ENCODE measurements around the gene TFF3.
"Not testable (repeated sequence)": the region's sequence is repeated elsewhere in the genome, so short reads cannot be mapped to it uniquely, and the experiment has no call there.

The TFF3 gene

DNA sequence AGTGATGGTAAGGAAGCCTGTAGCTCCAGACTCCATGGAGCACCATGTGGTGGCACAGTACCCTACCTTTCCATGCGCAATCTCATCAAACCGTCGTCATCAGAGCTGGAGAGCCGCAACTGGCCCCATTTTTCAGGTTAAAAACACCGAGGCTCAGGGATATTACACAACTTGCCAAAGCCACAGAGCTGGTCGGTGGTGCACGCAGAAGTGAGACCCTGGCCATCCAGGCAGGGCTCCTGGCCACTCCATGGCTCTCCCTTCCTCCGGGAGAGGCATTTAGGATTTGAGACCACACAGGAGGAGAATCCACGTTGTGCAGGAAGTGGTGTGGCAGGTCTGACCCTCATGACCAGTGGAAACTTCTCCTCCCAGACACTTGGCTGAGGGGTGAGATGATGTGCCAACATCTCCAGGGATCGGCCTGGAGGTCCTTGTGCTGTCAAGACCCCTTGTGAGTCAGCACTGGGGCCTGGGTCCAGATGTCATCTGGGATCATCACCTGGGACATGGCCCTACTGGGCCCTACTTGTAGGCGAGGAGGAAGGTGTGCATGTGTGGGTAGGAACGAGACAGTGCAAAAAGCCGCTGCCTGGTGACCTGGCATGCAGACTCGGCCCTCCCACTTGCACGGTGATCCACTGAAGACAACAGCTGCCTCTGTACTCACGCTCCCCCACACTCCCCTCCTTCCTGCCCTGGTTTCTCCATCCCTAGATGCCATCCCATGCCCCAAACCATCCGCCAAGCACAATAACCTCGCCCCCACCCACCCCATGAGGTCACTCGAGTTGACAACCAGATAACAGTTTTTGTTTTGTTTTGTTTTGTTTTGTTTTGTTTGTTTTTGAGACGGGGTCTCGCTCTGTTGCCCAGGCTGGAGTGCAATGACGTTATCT is 10.4 kb downstream of the TFF3 start:
- FAIRE-seq: no peak
- no peak for DNase-seq (ENCODE audit: low spot score)

DNA sequence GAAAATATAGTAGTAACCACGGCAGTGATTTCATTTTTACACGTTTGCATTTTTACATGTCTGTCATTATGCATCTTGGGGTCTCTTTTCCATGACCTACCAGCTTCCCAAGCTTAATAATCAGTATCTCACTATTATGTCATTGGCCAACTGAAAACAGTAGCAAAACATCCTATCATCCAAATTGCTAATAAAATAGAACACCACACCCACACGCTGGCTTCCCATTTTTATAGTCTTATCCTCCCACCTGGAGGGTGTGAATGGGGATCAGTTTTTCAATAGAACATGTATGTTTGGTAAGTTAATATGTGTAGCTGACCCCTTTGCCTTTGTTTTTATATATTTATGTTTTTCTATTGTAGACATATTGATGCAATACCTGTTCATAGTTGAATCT is 11.8 kb downstream of the TFF3 start:
- FAIRE-seq (no peak), DNase-seq (ENCODE audit: low spot score) (no peak)

DNA sequence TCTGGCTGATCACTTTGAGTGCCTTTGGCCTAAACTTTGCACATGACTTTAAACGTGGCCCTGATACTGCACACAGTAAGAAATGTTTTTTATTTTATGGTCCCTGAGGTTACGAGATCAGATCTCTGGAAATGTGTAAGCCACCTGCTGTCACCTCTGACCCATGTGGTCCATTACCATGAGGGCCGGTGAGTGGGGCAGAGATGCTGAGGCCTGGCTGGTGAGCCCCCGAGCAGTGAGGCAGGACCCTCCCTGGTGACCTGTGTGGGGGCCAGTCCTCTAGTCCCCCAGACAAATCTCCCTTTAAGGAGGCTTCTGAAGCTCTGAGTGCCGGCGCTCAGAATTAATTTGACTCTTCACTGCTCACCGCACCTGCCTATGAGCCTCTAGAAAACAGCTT is 12.4 kb downstream of the TFF3 start:
- DNase-seq (ENCODE audit: low spot score) (no peak), FAIRE-seq (no peak)

DNA sequence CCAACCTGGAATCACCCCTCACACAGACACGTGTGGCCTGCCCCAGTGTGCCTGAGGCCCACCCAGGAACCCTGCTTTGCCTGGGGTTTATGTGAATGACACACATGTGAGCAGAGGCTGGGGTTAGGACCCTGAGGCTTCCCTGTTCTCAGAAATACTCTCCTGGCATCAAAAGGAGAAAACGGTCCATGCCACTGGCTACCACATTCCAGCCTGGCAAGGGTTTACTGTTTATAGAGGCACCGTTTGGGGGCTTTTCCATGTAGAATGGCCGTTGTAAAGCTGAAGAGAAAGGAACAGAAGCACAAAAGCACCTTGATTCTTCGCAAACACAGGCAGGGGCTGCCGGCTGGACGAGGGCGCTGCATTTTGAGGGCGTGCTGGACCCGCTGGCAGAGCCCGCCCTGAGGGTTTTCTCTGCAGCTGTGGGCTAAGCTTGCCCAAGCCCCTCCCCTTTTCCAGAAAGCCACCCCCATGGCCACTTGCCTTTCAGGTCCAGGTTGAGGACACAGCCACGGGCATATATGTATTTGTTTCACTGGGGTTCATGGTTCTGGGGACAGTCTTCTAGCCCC is 13.0 kb downstream of the TFF3 start:
- no peak for FAIRE-seq
- DNase-seq (ENCODE audit: low spot score): no peak

DNA sequence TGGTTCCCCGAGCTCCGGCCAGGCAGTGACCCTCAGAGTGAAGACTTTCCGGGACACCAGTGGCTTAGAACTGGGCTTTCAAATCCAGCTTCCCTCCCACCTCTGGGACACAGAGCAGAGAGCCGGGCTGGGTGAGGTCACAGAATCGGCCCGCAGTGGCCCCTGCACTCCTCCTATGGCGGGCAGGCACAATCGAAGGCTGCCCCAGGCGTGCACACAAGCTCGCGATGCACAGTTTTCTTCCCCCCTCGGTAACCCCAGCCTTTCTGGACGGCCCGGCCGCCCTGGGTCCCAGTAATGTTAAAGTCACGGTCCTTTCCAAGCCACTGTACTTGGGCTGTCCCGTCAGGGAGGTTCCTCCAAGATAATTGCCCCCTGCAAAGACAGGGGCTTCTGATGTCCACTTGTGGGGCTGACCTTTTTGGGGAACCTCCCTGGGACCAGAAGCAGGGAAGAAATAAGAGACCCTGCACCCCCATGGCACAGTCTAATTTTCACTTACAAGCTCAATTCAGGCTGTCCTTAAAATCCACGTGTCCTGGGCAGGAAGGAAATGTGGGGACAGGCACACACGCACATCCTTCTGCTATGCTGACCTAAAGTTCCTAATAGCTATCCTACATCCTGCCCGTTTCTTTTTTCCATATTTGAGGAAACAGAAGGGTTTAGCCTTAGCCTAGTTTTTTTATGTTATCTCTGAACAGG is 13.7 kb downstream of the TFF3 start:
- no peak for DNase-seq (ENCODE audit: low spot score)
- FAIRE-seq: no peak

DNA sequence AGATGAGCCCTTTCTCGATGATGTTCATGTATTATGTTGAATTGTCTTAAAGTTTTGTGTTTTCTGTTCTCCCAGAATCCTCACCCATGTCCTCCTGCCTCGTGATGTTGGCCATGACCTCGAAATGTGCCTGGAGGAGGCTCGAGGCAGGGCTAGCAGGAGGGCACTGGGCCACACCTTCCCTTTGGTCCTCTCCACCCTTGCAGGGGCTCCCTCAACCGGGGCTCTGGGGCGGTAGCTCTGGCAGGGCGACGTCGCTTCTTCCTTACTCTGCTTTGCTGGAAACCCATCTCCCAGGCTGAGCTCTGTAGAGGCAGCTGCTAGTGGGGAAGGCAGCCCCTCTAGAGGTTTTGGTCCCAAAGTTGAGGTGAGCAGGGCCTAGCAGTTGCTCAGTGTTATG is 14.3 kb downstream of the TFF3 start:
- no peak for DNase-seq (ENCODE audit: low spot score)
- no peak for FAIRE-seq

DNA sequence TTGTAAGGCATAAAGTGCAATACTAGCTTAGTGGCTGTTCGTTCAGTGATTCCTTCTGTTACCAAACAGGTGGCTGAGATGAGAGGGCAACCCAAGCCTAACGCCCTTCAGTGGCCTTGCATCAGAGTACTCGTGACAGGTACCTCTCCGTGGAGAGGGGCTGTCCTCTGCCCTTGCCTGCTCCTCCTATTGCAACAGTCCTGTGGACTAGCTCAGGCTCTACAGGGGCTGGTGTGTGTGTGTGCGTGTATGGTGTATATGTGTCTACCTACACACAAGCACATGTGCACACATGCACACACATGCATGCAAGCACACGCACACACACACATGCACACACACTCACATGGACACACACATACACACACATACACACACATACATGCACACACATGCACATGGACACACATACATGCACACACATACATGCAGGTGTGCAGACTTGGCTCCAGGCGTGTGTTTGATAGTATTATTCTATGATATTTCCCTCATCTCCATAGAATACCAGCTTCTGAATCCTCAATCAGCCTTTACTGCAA is 15.1 kb downstream of the TFF3 start:
- no peak for DNase-seq (ENCODE audit: low spot score)
- peak; percentile 80 for FAIRE-seq

DNA sequence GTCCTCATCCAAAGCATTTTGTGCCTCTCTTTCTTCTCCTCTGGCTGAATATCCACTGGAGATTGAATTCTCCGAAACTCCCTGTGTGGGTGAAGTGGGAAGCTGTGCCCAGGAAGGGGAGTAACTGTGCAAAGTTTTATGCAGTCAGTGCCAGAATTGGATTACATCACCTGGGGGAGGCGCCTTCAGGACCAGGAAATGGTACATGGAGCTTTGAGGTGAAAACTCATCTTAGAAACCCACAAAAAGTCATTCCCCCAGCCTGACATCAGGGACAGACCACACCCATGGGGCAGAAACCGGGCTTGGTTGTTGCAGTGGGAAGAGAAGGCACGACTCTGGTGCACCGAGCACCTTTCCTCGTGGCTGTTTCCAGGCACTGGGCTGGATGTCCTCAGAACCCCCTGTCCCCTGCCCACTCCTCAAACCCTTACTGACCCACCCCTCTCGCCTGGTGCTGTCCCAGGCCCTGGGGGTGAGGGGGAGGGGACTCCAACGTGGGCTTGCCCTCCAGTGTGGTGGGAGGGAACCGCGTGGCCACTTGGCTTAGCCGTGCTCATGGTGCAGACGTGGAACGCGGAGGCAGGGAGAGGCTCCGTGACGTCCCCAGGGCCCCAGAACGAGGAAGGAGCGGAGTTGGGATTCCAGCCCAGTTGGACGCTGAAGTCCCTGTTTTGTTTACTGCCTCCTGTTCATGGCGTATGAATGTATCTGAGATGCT is 15.7 kb downstream of the TFF3 start:
- DNase-seq (ENCODE audit: low spot score) (no peak), FAIRE-seq (no peak)

DNA sequence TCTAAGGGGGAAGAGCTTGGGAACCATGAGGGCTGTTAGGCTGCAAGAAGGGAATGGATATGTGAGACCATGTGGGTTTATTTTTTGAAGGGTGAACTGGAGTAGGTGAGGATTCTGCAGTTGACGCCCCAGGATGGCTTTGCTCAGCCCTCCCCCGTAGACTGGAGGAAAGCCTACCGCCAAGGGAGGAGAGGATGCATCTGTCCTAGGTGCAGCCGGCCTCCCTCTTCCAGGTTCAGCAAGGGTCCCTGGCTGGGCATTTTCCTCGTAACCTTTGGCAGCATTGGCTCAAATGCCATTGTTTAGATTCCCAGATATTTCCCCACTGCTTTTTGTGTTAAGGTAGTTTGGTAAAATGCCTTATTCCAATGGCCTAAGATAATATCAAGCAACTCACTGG is 16.6 kb downstream of the TFF3 start:
- FAIRE-seq (no peak), DNase-seq (ENCODE audit: low spot score) (no peak)

DNA sequence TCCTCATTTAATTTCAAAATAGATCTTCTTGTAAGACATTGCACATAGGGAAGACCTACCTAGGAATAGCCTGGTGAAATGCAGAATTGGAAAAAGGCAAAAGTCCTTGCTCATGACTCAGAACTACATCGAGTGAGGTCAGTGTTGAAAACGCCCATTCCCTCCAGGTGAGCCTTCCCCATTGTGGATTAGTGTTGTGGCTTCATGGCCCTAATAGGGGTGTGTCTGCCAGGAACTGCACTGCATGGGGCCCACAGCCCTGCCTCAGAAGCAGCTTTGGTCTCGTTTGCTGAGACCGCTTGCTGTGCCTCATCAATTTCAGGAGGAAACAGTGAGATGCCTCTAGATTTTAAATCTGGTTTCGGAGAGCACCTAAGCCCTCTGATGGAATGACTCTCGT is 17.0 kb downstream of the TFF3 start:
- FAIRE-seq: no peak
- DNase-seq (ENCODE audit: low spot score): no peak

DNA sequence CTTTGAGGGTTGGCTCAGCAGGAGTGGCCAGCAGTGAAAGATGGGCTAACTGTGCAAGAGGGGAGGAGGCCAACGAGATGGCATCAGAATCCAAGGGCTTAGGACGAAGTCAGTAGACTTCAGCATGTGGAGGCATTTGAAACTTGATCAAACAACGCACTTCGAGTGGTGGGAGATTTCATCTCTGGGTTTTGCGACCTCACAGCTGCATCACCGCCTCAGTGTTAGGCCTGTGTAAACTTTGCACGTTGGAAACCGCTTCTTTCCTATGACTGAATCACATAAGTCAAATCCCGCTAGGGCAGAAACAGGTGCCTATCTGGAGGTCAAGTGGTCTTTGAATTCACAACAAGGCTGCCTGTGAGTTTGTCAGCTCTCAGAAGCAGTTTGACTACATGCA is 17.8 kb downstream of the TFF3 start:
- DNase-seq (ENCODE audit: low spot score) (no peak), FAIRE-seq (no peak)

DNA sequence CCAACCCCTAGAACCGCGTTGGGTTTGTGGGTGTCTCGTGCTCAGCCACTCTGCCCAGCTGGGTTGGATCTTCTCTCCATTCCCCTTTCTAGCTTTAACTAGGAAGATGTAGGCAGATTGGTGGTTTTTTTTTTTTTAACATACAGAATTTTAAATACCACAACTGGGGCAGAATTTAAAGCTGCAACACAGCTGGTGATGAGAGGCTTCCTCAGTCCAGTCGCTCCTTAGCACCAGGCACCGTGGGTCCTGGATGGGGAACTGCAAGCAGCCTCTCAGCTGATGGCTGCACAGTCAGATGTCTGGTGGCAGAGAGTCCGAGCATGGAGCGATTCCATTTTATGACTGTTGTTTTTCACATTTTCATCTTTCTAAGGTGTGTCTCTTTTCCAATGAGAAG is 18.7 kb downstream of the TFF3 start:
- DNase-seq (ENCODE audit: low spot score) (no peak), FAIRE-seq (no peak)

DNA sequence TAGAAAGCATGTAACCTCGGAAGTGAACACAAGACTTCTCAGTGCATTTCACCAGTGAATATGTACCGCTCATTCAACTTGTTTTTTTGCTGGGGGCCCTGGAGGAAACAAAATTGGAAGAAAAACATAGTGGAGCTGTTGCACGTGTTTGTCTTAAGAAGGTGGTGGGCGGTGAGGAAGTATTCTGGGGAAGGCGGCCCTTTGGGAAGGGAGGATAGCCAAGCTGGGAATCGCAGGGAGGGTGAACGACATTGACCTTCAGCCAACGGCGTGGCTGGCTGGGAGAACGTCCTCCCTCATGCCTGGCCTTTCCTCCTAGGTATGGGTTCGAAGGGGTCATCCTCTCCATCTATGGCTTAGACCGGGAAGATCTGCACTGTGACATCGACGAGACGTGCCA is 19.4 kb downstream of the TFF3 start:
- no peak for FAIRE-seq
- DNase-seq (ENCODE audit: low spot score): no peak

DNA sequence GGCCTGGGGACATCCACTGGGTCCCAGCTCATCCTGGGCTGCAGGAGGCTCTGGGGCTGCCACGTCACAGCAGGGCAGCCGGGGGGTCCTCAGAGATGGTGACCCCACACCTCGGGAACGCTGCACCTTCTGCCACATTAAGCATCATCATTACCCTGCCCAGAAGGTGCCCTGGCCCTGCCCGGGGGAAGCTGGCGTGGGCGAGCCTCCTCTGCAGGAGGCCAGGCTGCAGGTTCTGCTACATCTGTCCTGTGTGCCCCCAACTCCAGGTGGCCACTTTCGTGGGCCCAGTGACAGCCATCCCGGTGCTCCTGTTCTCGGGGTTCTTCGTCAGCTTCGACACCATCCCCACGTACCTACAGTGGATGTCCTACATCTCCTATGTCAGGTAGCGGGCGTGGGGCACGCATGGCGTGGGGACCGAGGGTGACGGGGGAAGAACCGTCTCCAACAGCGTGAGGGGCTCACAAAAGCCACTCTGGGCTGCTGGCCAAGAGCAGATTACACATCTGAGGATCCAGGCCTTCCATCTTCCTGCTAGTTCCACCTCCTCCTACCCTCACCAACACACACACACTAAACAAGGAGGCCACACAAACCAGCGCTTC is 20.8 kb downstream of the TFF3 start:
- FAIRE-seq: no peak
- no peak for DNase-seq (ENCODE audit: low spot score)

DNA sequence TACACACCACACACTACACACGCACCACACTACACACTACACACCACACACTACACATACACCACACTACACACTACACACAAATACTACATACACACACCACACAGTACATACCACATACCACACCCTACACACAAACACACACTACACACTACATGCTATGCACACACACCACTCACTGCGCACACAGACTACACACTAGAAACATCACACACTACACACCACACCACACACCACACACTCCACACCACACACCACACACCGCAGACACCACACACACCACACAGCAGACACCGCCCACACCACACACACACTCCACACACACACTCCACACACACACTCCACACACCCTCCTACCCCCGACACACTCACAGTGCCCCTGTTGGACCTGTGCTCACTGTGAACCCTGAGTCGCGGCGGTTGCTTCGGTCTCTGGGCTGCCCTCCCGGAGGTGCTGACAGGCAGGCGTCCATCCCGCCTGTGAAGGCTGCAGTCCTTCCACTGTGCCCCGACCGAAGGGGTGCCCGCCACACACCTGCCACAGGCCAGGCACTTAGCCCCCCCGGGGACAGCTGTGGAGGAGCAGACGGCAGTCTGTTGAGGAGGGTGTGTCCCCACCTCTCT is 21.4 kb downstream of the TFF3 start:
- FAIRE-seq (no peak), DNase-seq (ENCODE audit: low spot score) (no peak)

DNA sequence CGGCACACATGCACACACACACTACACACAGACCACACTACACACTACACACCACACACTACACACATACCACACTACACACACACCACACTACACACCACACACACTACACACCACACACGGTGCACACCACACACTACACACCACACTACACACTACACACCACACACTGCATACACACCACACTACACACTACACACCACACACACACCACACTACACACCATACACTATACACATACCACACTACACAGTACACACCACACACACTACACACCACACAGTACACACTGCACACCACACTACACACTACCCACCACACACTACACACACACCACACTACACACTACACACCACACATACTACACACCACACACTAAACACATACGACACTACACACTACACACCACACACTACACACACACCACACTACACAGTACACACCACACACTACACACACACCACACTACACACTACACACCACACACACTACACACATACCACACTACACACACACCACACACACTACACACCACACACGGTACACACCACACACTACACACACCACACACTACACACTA is 22.6 kb downstream of the TFF3 start:
- DNase-seq (ENCODE audit: low spot score): not testable (repeated sequence)
- FAIRE-seq: peak; percentile 100

DNA sequence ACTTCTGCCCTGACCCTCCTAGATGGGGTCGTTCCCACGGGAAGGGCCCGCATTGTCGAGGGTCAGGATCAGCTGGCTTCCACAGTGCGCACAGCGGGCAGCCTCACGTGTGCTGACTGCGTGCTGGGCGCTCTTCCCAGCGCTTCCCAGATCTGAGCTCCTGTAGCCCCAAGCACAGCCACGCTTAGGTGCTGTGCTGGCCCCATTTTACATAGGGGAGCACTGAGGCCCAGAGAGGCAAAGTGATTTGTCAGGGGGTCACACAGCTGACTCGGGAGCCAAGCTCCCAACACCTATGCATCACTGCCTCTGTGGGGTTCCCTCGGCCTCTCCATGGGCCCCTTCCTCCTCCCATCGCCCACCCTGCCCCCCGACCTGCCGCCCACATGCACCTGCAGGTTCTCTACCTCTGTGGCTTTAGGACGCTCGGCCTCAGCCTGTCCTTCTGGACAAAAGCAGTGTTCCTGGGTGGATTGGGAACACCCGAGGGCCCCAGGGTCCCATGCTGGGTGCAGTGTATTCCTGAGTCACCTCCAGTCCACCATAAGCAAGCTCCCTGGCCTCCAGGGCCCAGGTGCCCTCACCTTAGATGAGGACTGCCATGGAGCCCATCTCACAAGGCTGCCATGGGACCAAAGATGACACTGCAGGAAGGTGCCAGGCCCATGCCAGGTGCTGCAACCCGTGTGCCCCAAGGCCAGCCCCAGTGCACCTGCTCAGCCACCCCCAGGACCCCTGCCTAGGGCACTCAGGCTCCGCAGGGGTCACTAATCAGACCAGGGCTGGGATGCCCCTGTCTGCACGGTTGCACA is 23.3 kb downstream of the TFF3 start:
- no peak for DNase-seq (ENCODE audit: low spot score)

DNA sequence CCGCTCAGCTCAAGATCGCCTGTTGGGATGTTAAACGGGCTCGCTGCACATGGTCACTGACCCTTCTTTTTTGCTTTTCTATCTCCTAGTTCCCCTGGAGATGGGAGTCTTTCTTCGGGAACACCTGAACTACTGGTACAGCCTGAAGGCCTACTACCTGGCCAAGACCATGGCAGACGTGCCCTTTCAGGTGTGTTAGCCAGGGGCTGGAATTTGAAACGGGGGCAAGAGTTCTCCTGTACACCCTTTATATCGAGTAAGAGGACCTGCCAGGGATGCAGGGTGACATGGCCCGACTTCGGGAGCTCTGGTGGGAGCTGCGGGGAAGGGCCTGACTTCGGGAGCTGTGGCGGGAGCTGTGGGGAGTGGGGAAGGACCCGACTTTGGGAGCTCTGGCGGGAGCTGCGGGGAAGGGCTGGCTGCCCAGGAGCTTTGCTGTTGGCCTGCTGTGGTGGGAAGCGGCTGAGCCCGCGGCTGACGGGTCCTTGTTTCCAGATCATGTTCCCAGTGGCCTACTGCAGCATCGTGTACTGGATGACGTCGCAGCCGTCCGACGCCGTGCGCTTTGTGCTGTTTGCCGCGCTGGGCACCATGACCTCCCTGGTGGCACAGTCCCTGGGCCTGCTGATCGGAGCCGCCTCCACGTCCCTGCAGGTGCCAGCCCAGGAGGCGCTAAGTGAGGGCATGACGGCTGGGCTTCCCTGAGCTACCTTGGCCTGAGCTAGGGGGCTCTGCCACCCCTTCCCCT is 24.0 kb downstream of the TFF3 start:
- DNase-seq (ENCODE audit: low spot score) (no peak), FAIRE-seq (no peak)

More for the DNA sequence above, 23.3 kb downstream of the TFF3 start:
- no peak for FAIRE-seq

DNA sequence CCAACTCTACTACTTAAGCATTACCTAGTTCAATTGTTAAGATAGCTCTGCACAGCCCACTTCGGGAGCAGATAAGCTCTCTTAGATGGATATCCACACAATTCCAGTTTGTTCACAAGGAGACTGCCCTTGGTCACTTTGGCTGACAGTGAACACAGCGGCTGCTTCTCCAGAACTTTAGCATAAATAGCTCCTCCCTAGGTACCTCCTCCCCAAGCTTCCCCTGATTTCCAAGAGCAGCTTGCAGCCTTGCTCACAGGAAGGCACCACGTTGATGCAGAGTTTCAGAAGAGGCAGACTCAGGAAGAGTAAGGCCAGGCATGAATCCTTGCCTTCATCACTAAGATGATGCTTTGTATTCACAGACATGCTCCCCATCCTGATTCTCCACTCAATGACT is 24.7 kb downstream of the TFF3 start:
- DNase-seq (ENCODE audit: low spot score) (no peak), FAIRE-seq (no peak)

All from urothelium cell line (cell line).